ENCODE data around the gene BAZ2B.

- no peak for TF ChIP-seq CTCF (conservative IDR thresholded peaks at IDR 0.05)
- no peak for TF ChIP-seq ZFX (IDR thresholded peaks at IDR 0.05)
Observed at GRCh38 chr2:159432610-159433009, 183.7 kb downstream of the BAZ2B start.

Data from C4-2B (cell line).